GM12873 (cell line): ENCODE measurements around the gene ZNF469.

Experiments used
- CTCF ChIP-seq: IDR thresholded peaks from 2 replicates; pipeline ENCODE4 v1.5.1; 2012; ENCODE audit warnings: low read depth, mild to moderate bottlenecking, moderate library complexity, low read length, control low read depth; ENCODE audit not compliant: insufficient read depth; ENCODE audit errors: missing control alignments

The ZNF469 gene

GRCh38 chr16:88432174-88432573, 49.4 kb downstream of the ZNF469 start:
- TF ChIP-seq CTCF, result no peak
